MM.1S (cell line): ENCODE results near the gene CPPED1.

Experiments used
- DNase-seq: peaks from one replicate; pipeline ENCODE4 v3.0.0-alpha.2; 2015
- H2AFZ ChIP-seq: fragments of 300-600 bp; sonication (generic); 2 replicates; pipeline ENCODE4 v1.6.0; 2016; ENCODE audit warnings: antibody characterized with exemption, low read length
- H3F3A ChIP-seq: fragments of 300-600 bp; sonication (generic); 2 replicates; pipeline ENCODE4 v1.6.1; 2016; ENCODE audit warnings: mild to moderate bottlenecking, antibody characterized with exemption, low read length, moderate library complexity, mixed read lengths; ENCODE audit not compliant: insufficient read depth
- H3K27ac ChIP-seq: fragments of 300-600 bp; sonication (generic); 2 replicates; pipeline ENCODE4 v1.5.1; 2016; ENCODE audit warnings: mild to moderate bottlenecking, low read length
- H3K27me3 ChIP-seq: fragments of 300-600 bp; sonication (generic); replicated peaks from 2 replicates; pipeline ENCODE4 v1.6.0; 2016; ENCODE audit warnings: low read length; ENCODE audit not compliant: insufficient read depth
- H3K36me3 ChIP-seq: fragments of 300-600 bp; sonication (generic); replicated peaks from 2 replicates; pipeline ENCODE4 v1.6.1; 2016; ENCODE audit warnings: mild to moderate bottlenecking, low read length, mixed read lengths; ENCODE audit not compliant: insufficient read depth
- H3K4me1 ChIP-seq: fragments of 300-600 bp; sonication (generic); 2 replicates; pipeline ENCODE4 v1.6.1; 2016; ENCODE audit warnings: low read length, mixed read lengths
- H3K4me2 ChIP-seq: fragments of 300-600 bp; sonication (generic); 2 replicates; pipeline ENCODE4 v1.6.0; 2016; ENCODE audit warnings: low read depth, low read length
- H3K4me3 ChIP-seq: fragments of 300-600 bp; sonication (generic); 2 replicates; pipeline ENCODE4 v1.5.1; 2016; ENCODE audit warnings: low read length, mixed read lengths
- H3K79me2 ChIP-seq: fragments of 300-600 bp; sonication (generic); 2 replicates; pipeline ENCODE4 v1.6.1; 2016; ENCODE audit warnings: mixed run types, low read length, mixed read lengths
- H3K9ac ChIP-seq: fragments of 300-600 bp; sonication (generic); 2 replicates; pipeline ENCODE4 v1.6.1; 2016; ENCODE audit warnings: low read length, mixed read lengths
- H3K9me2 ChIP-seq: fragments of 300-600 bp; sonication (generic); replicated peaks from 2 replicates; pipeline ENCODE4 v1.6.1; 2016; ENCODE audit warnings: mild to moderate bottlenecking, low read length, mixed read lengths; ENCODE audit not compliant: insufficient read depth
- H3K9me3 ChIP-seq: fragments of 300-600 bp; sonication (generic); replicated peaks from 2 replicates; pipeline ENCODE4 v1.6.1; 2016; ENCODE audit warnings: mild to moderate bottlenecking, low read length, mixed read lengths; ENCODE audit not compliant: insufficient read depth
- H4K20me1 ChIP-seq: fragments of 300-600 bp; sonication (generic); 2 replicates; pipeline ENCODE4 v1.6.1; 2016; ENCODE audit warnings: mild to moderate bottlenecking, low read length, moderate library complexity, mixed read lengths; ENCODE audit not compliant: insufficient read depth
- CTCF ChIP-seq: fragments of 300-600 bp; sonication (generic); IDR thresholded peaks from 2 replicates; pipeline ENCODE4 v1.5.1; 2016; ENCODE audit warnings: antibody characterized with exemption, low read length, mixed read lengths
- EZH2 ChIP-seq: fragments of 300-600 bp; sonication (generic); optimal IDR thresholded peaks from 2 replicates; pipeline ENCODE3; 2017; ENCODE audit warnings: low read depth, mild to moderate bottlenecking, antibody characterized with exemption, low read length, mixed read lengths
- EZH2phosphoT487 ChIP-seq: fragments of 300-600 bp; sonication (generic); IDR thresholded peaks from 2 replicates; pipeline ENCODE4 v1.6.1; 2018; ENCODE audit warnings: antibody characterized with exemption, low read length

CPPED1 gene

GRCh38 chr16:12829096-12829888 lies 25.6 kb upstream of the CPPED1 start:
- no peak for TF ChIP-seq EZH2phosphoT487
- no peak for TF ChIP-seq EZH2
- TF ChIP-seq CTCF = no peak
- Histone ChIP-seq H3K9me3 (no peaks in the 10 kb centered on the region), H3K9ac (no peak overlapping the region), H3K36me3 (no peaks in the 10 kb centered on the region), H2AFZ (no peak overlapping the region), H3K4me2 (no peak overlapping the region), H3K4me3 (no peak overlapping the region), H3K27ac (no peak overlapping the region), H3K27me3 (no peaks in the 10 kb centered on the region), H4K20me1 (no peaks in the 10 kb centered on the region), H3K9me2 (no peaks in the 10 kb centered on the region), H3K4me1 (no peaks in the 10 kb centered on the region), H3K79me2 (no peaks in the 10 kb centered on the region), H3F3A (no peaks in the 10 kb centered on the region)
- DNase-seq = no peak

GRCh38 chr16:12828206-12828605 lies 24.5 kb upstream of the CPPED1 start:
- H3K9me3 ChIP-seq = no peaks in the 10 kb centered on the region
- TF ChIP-seq CTCF (no peak), EZH2 (no peak), EZH2phosphoT487 (no peak)
- DNase-seq = no peak
- H3K4me2 ChIP-seq = no peak overlapping the region
- no peaks in the 10 kb centered on the region for H3K36me3 ChIP-seq
- H2AFZ ChIP-seq = no peak overlapping the region
- H3K4me1 ChIP-seq = no peaks in the 10 kb centered on the region
- H3K27me3 ChIP-seq = no peaks in the 10 kb centered on the region
- no peak overlapping the region for H3K27ac ChIP-seq
- no peaks in the 10 kb centered on the region for H4K20me1 ChIP-seq
- no peak overlapping the region for H3K4me3 ChIP-seq
- H3K9ac ChIP-seq = no peak overlapping the region
- H3F3A ChIP-seq = no peaks in the 10 kb centered on the region
- H3K9me2 ChIP-seq = no peaks in the 10 kb centered on the region
- no peaks in the 10 kb centered on the region for H3K79me2 ChIP-seq

- H4K20me1 ChIP-seq = no peaks in the 10 kb centered on the region
- DNase-seq = no peak
- TF ChIP-seq EZH2 (no peak), EZH2phosphoT487 (no peak), CTCF (no peak)
These were observed 22.9 kb upstream of the CPPED1 start for GRCh38 chr16:12826559-12826958.

More at GRCh38 chr16:12826559-12826958, 22.9 kb upstream of the CPPED1 start:
- no peaks in the 10 kb centered on the region for H3K79me2 ChIP-seq
- H2AFZ ChIP-seq = no peak overlapping the region
- H3K27me3 ChIP-seq = no peaks in the 10 kb centered on the region
- no peaks in the 10 kb centered on the region for H3K9me2 ChIP-seq
- no peak overlapping the region for H3K4me2 ChIP-seq
- H3F3A ChIP-seq = no peaks in the 10 kb centered on the region
- H3K4me3 ChIP-seq = no peak overlapping the region
- no peaks in the 10 kb centered on the region for H3K4me1 ChIP-seq
- no peaks in the 10 kb centered on the region for H3K36me3 ChIP-seq
- no peak overlapping the region for H3K27ac ChIP-seq
- no peak overlapping the region for H3K9ac ChIP-seq
- no peaks in the 10 kb centered on the region for H3K9me3 ChIP-seq
